ENCODE measurements around the gene KCNH3. TPM values are rescaled to one million over a fixed set of nuclear protein-coding genes. Genes with fewer than 3 reads are reported as not detected.

Gene KCNH3
- total RNA-seq, 2 donors from 2014 or later = 0.19 to 1.0 TPM

DNA sequence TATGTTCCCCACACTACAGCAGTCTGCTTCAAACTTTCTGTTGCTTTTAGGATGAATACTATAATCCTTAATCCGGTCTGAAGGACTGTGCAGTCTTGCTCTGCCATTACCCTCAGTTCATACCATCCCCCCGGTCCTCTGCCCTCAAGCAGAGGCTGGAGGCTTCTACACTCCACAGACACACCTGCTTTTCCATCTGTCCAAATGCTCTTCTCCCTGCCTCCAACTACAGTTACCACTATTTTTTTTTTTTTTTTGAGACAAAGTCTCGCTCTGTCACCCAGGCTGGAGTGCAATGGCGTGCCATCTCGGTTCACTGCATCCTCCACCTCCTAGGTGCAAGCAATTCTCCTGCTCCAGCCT is 19.3 kb upstream of the KCNH3 start:
- no peak overlapping the region for H3K27ac ChIP-seq
- no peaks in the 10 kb centered on the region for H3K9me3 ChIP-seq
- DNase-seq (ENCODE audit: low spot score) = no peak
- TF ChIP-seq, protein P1, sequence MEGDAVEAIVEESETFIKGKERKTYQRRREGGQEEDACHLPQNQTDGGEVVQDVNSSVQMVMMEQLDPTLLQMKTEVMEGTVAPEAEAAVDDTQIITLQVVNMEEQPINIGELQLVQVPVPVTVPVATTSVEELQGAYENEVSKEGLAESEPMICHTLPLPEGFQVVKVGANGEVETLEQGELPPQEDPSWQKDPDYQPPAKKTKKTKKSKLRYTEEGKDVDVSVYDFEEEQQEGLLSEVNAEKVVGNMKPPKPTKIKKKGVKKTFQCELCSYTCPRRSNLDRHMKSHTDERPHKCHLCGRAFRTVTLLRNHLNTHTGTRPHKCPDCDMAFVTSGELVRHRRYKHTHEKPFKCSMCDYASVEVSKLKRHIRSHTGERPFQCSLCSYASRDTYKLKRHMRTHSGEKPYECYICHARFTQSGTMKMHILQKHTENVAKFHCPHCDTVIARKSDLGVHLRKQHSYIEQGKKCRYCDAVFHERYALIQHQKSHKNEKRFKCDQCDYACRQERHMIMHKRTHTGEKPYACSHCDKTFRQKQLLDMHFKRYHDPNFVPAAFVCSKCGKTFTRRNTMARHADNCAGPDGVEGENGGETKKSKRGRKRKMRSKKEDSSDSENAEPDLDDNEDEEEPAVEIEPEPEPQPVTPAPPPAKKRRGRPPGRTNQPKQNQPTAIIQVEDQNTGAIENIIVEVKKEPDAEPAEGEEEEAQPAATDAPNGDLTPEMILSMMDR (IDR thresholded peaks at IDR 0.05) = no peak
- H3K27me3 ChIP-seq = no peaks in the 10 kb centered on the region
- peaks cover 9% of the 10 kb centered on the region for H3K36me3 ChIP-seq
- H3K4me3 ChIP-seq = no peak overlapping the region
- H3K4me1 ChIP-seq = peaks cover 0 to 2% of the 10 kb centered on the region in 2 donors

DNA sequence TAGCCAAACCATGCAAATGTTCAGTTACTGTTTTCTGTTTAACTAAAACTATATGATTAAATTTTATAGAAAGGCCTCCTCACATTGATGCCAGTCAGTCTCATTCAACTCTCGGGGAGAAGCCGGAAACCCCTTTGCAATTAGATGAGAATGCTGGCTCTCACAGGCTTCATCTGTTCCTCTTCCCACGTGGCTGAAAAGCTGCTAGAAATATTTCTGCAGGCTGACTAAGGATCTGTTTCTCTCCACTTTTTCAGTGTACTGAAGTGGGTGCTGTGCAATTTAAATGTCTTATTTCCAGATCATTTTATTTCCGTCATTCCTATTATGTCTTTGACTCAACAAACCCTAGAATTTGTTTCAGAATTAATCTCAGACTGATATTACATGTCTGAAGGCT is 17.4 kb upstream of the KCNH3 start:
- Histone ChIP-seq H3K36me3 (peaks cover 27% of the 10 kb centered on the region), H3K27ac (no peak overlapping the region), H3K9me3 (no peaks in the 10 kb centered on the region), H3K4me3 (no peak overlapping the region), H3K27me3 (no peaks in the 10 kb centered on the region), H3K4me1 (peaks cover 0 to 4% of the 10 kb centered on the region in 2 donors)
- TF ChIP-seq, protein P1 (IDR thresholded peaks at IDR 0.05) = no peak
- no peak for DNase-seq (ENCODE audit: low spot score)

DNA sequence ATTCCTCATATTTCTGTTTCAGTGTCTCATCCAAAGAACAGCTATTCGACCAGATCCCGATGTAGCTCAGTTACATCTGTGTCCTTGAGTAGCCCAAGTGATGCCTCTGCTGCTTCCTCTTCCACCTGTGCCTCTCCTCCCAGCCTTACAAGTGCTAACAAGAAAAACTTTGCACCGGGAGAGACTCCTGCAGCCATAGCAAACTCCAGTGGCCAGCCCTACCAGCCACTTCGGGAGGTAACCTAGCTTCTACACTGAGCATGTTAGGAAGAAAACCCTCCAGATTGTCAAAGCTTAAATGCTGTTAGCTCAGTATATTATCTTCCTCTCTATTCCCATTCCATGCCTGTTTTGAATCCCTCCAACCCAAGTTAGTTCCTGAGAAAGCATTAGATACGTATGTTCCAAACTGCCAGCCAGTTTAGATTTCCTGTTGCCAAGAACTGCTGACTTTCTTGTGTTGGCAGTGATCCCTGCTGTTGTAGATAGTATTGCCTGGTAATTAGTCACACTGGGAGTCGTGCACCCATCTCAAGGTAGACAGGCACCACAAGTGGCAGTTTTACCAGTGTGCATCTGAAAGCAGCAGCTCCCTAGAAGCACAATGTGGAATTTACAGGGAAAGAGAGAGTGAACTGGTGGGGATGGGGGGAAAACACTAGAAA is 14.0 kb upstream of the KCNH3 start:
- peaks cover 39% of the 10 kb centered on the region for H3K36me3 ChIP-seq

DNA sequence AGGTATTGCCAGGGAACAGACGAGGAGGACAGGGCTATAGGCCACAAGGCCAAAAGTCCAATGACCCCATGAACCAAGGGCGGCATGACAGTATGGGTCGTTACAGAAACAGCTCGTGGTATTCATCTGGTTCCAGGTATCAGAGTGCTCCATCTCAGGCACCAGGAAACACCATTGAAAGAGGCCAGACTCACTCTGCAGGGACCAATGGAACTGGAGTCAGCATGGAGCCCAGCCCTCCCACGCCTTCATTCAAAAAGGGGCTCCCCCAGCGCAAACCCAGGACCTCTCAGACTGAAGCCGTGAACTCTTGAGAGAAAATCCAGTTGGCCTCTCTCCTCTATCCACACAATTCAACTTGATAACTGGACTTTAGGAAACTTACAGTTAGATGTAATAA is 12.9 kb upstream of the KCNH3 start:
- Histone ChIP-seq H3K27ac (no peak overlapping the region), H3K4me3 (no peak overlapping the region), H3K36me3 (peaks cover 39% of the 10 kb centered on the region)

More for the DNA sequence above, 14.0 kb upstream of the KCNH3 start:
- Histone ChIP-seq H3K27ac (peak overlapping the region; percentile 14 to 36), H3K9me3 (no peaks in the 10 kb centered on the region), H3K4me3 (no peak overlapping the region), H3K27me3 (no peaks in the 10 kb centered on the region), H3K4me1 (peaks cover 0 to 4% of the 10 kb centered on the region in 2 donors)
- DNase-seq (ENCODE audit: low spot score) = no peak
- TF ChIP-seq, protein P1 (IDR thresholded peaks at IDR 0.05) = no peak

DNA sequence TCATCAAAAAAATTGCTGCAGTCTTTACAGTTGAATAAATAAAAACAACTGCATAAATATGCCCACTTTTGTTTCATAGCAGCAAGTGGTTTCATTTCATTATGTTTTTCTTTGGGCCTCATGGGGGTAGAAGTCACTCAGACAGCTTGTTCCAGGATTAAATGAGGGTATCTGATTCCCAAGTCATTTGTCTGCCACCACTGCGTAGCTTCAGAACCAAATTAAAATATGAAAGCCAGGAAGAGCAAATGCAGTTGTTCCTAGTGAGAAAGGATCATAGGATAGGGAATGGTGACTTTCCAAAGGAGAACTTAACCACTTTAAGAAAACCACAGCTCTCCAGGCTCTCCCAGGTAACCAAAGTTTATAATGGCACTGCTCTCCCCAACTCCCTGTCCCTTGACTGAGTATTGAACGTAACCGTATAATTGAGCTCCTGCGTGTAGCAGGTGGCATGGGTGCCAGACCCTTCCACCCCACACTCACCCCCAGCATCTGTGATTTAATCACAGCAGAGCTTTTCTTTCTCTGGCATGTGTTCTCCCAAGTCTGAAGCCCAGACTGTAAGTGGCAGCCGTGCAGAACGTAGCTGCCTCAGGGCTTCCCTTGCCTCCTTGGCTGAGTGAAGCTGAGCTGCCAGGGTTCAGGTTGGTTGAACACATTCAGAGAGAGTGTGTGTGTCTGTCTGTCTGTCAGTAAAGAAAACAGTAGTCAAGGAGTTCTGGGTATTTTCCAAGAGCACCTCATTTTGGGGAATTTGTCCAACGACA is 11.3 kb upstream of the KCNH3 start:
- H3K4me1 ChIP-seq = peaks cover 0 to 4% of the 10 kb centered on the region in 2 donors
- peaks cover 39% of the 10 kb centered on the region for H3K36me3 ChIP-seq
- TF ChIP-seq, protein P1 (IDR thresholded peaks at IDR 0.05) = no peak
- no peak for DNase-seq (ENCODE audit: low spot score)
- no peaks in the 10 kb centered on the region for H3K9me3 ChIP-seq
- H3K27me3 ChIP-seq = no peaks in the 10 kb centered on the region
- H3K4me3 ChIP-seq = no peak overlapping the region
- no peak overlapping the region for H3K27ac ChIP-seq

More for the DNA sequence above, 12.9 kb upstream of the KCNH3 start:
- Histone ChIP-seq H3K27me3 (no peaks in the 10 kb centered on the region), H3K9me3 (no peaks in the 10 kb centered on the region), H3K4me1 (peaks cover 0 to 4% of the 10 kb centered on the region in 2 donors)
- TF ChIP-seq, protein P1 (IDR thresholded peaks at IDR 0.05) = no peak
- no peak for DNase-seq (ENCODE audit: low spot score)

All from right atrium auricular region (tissue), 2 donors.